Astrocyte (in vitro differentiated cells and primary cell): ENCODE measurements around the gene ATRNL1. TPM values are rescaled to one million over a fixed set of nuclear protein-coding genes. Genes with fewer than 3 reads are reported as not detected.

ENCODE experiments used
- DNase-seq: peaks from one replicate; pipeline ENCODE4 v3.0.0-alpha.2; 2010; ENCODE audit warnings: low read depth
- FAIRE-seq: peaks from 2 replicates; lab custom pipeline; 2011; peaks lifted over from hg19 to GRCh38; lab: Jason Lieb, UNC
- H2AFZ ChIP-seq: 2 replicates; pipeline ENCODE4 v1.6.0; 2012; ENCODE audit warnings: low read depth, low read length, inconsistent platforms
- H3K27ac ChIP-seq: 2 replicates; pipeline ENCODE4 v1.5.1; 2011; ENCODE audit warnings: low read depth, low read length, inconsistent platforms
- H3K27me3 ChIP-seq: 2 replicates; pipeline ENCODE4 v1.6.0; 2011; ENCODE audit warnings: low read length, inconsistent platforms; ENCODE audit not compliant: insufficient read depth
- H3K36me3 ChIP-seq: 2 replicates; pipeline ENCODE4 v1.5.1; 2011; ENCODE audit warnings: low read length, inconsistent platforms; ENCODE audit not compliant: insufficient read depth
- H3K4me1 ChIP-seq: 2 replicates; pipeline ENCODE4 v1.5.1; 2011; ENCODE audit warnings: low read length, inconsistent platforms; ENCODE audit not compliant: insufficient read depth
- H3K4me2 ChIP-seq: 2 replicates; pipeline ENCODE4 v1.6.0; 2012; ENCODE audit warnings: low read length, inconsistent platforms
- H3K4me3 ChIP-seq: 2 replicates; pipeline ENCODE4 v1.5.1; 2011; ENCODE audit warnings: low read depth, mild to moderate bottlenecking, low read length, inconsistent platforms; ENCODE audit not compliant: insufficient read depth
- H3K79me2 ChIP-seq: 2 replicates; pipeline ENCODE4 v1.6.0; 2012; ENCODE audit warnings: mild to moderate bottlenecking, low read length, inconsistent platforms; ENCODE audit not compliant: insufficient read depth
- H3K9ac ChIP-seq: 2 replicates; pipeline ENCODE4 v1.6.0; 2012; ENCODE audit warnings: mild to moderate bottlenecking, low read length, inconsistent platforms
- H3K9me3 ChIP-seq: 2 replicates; pipeline ENCODE4 v1.5.1; 2012; ENCODE audit warnings: low read depth, mild to moderate bottlenecking, low read length, inconsistent platforms; ENCODE audit not compliant: insufficient read depth
- H4K20me1 ChIP-seq: 2 replicates; pipeline ENCODE4 v1.6.0; 2012; ENCODE audit warnings: low read length, inconsistent platforms; ENCODE audit not compliant: insufficient read depth
- H3K27ac Mint-ChIP-seq: one replicate; pipeline ENCODE4 v1.8.0; 2021; ENCODE audit warnings: mild to moderate bottlenecking, mixed read lengths; ENCODE audit not compliant: unreplicated experiment
- H3K27me3 Mint-ChIP-seq: one replicate; pipeline ENCODE4 v1.8.0; 2021; ENCODE audit warnings: low read depth, mixed read lengths; ENCODE audit not compliant: unreplicated experiment
- H3K36me3 Mint-ChIP-seq: one replicate; pipeline ENCODE4 v1.8.0; 2021; ENCODE audit warnings: low read depth, mixed read lengths; ENCODE audit not compliant: unreplicated experiment
- H3K4me1 Mint-ChIP-seq: one replicate; pipeline ENCODE4 v1.8.0; 2021; ENCODE audit warnings: low read depth, mixed read lengths; ENCODE audit not compliant: unreplicated experiment
- H3K4me3 Mint-ChIP-seq: one replicate; pipeline ENCODE4 v1.8.0; 2021; ENCODE audit warnings: mild to moderate bottlenecking, moderate library complexity, mixed read lengths; ENCODE audit not compliant: unreplicated experiment
- H3K9me3 Mint-ChIP-seq: one replicate; pipeline ENCODE4 v1.8.0; 2021; ENCODE audit warnings: mild to moderate bottlenecking, mixed read lengths; ENCODE audit not compliant: unreplicated experiment
- CTCF ChIP-seq: IDR thresholded peaks from 2 replicates; pipeline ENCODE4 v1.5.1; 2011; ENCODE audit warnings: low read depth, mild to moderate bottlenecking, inconsistent platforms, low read length, moderate library complexity; ENCODE audit not compliant: insufficient read depth
- EZH2 ChIP-seq: IDR thresholded peaks from 2 replicates; pipeline ENCODE4 v1.6.1; 2012; ENCODE audit warnings: mild to moderate bottlenecking, low read length, inconsistent platforms; ENCODE audit not compliant: insufficient read depth
- total RNA-seq: library from RNA; stranded (reverse); gene quantifications from 2 replicates; pipeline ENCODE4 v1.2.1, GENCODE V29; 2021

ATRNL1 gene
- total RNA-seq, 1 donor from 2014 or later = 17.5 TPM

- no peak overlapping the region for H3K4me3 Mint-ChIP-seq
- no peaks in the 10 kb centered on the region for H3K9me3 Mint-ChIP-seq
- Histone ChIP-seq H3K4me2 (no peak overlapping the region), H3K36me3 (no peaks in the 10 kb centered on the region), H2AFZ (no peak overlapping the region), H3K9me3 (no peaks in the 10 kb centered on the region), H3K9ac (no peak overlapping the region), H3K4me3 (no peak overlapping the region), H3K4me1 (peaks cover 6% of the 10 kb centered on the region), H3K79me2 (no peaks in the 10 kb centered on the region), H3K27ac (no peak overlapping the region), H3K27me3 (no peaks in the 10 kb centered on the region), H4K20me1 (no peaks in the 10 kb centered on the region)
- no peaks in the 10 kb centered on the region for H3K27me3 Mint-ChIP-seq
- H3K4me1 Mint-ChIP-seq = peaks cover 8% of the 10 kb centered on the region
- FAIRE-seq (no peak), DNase-seq (no peak)
- no peak overlapping the region for H3K27ac Mint-ChIP-seq
- no peaks in the 10 kb centered on the region for H3K36me3 Mint-ChIP-seq
- TF ChIP-seq EZH2 = no peak
- no peak for TF ChIP-seq CTCF
Observed at GRCh38 chr10:115851695-115852094, 758.5 kb downstream of the ATRNL1 start.

- H3K36me3 ChIP-seq = no peaks in the 10 kb centered on the region
- H3K36me3 Mint-ChIP-seq = no peaks in the 10 kb centered on the region
- peak overlapping the region; percentile 31 for H3K4me2 ChIP-seq
- no peaks in the 10 kb centered on the region for H3K27me3 Mint-ChIP-seq
- no peaks in the 10 kb centered on the region for H3K9me3 ChIP-seq
- FAIRE-seq (no peak), DNase-seq (peak; percentile 19)
- no peaks in the 10 kb centered on the region for H4K20me1 ChIP-seq
- H3K4me3 Mint-ChIP-seq = no peak overlapping the region
- peak overlapping the region; percentile 45 for H3K27ac Mint-ChIP-seq
- H3K79me2 ChIP-seq = no peaks in the 10 kb centered on the region
- TF ChIP-seq CTCF (no peak), EZH2 (no peak)
- no peaks in the 10 kb centered on the region for H3K27me3 ChIP-seq
- H3K27ac ChIP-seq = no peak overlapping the region
- H3K4me1 ChIP-seq = peaks cover 6% of the 10 kb centered on the region
- peak overlapping the region; percentile 64 for H2AFZ ChIP-seq
- H3K4me1 Mint-ChIP-seq = peaks cover 8% of the 10 kb centered on the region
- no peak overlapping the region for H3K9ac ChIP-seq
- H3K9me3 Mint-ChIP-seq = peaks cover 2% of the 10 kb centered on the region
- H3K4me3 ChIP-seq = no peak overlapping the region
Observed at GRCh38 chr10:115854740-115855435, 761.7 kb downstream of the ATRNL1 start.

- H3K4me3 ChIP-seq = no peak overlapping the region
- no peaks in the 10 kb centered on the region for H3K9me3 ChIP-seq
- H3K4me1 ChIP-seq = peaks cover 6% of the 10 kb centered on the region
- FAIRE-seq = no peak
- no peak overlapping the region for H3K9ac ChIP-seq
- H3K9me3 Mint-ChIP-seq = peaks cover 2% of the 10 kb centered on the region
- H3K4me2 ChIP-seq = no peak overlapping the region
- no peaks in the 10 kb centered on the region for H3K27me3 ChIP-seq
- H3K36me3 ChIP-seq = no peaks in the 10 kb centered on the region
- no peak for DNase-seq
- TF ChIP-seq CTCF (no peak), EZH2 (no peak)
- H3K27ac ChIP-seq = no peak overlapping the region
- H3K27ac Mint-ChIP-seq = no peak overlapping the region
- H4K20me1 ChIP-seq = no peaks in the 10 kb centered on the region
- peaks cover 8% of the 10 kb centered on the region for H3K4me1 Mint-ChIP-seq
- H3K4me3 Mint-ChIP-seq = no peak overlapping the region
- no peaks in the 10 kb centered on the region for H3K79me2 ChIP-seq
- no peaks in the 10 kb centered on the region for H3K27me3 Mint-ChIP-seq
- no peaks in the 10 kb centered on the region for H3K36me3 Mint-ChIP-seq
- no peak overlapping the region for H2AFZ ChIP-seq
Observed at GRCh38 chr10:115856580-115856979, 763.4 kb downstream of the ATRNL1 start.
